Activated B cell treated with CpG ODN at 0.5 μM for 24 hours (primary cell): Measurements from ENCODE around the gene SHANK1. TPM values are rescaled to one million over a fixed set of nuclear protein-coding genes. Genes with fewer than 3 reads are reported as not detected.

Source experiments
- ATAC-seq: fragments of 200-7000 bp; cut with Tn5 transposase; one replicate; pipeline ENCODE4 v1.10.0; 2021; ENCODE audit warnings: low read depth, mild to moderate bottlenecking, moderate library complexity
- CTCF ChIA-PET: fragments of 350-600 bp; sonication (Branson Sonifier 250); formaldehyde crosslinking; loops from one replicate; lab custom pipeline; 2021; ENCODE audit warnings: antibody characterized with exemption; lab: Charles Lee
- POLR2A ChIA-PET: fragments of 350-600 bp; sonication (Branson Sonifier 250); formaldehyde crosslinking; loops from one replicate; lab custom pipeline; 2021; ENCODE audit warnings: antibody characterized with exemption; lab: Charles Lee
- DNase-seq: peaks from one replicate; pipeline ENCODE4 v3.0.0; 2022
- H3K27ac Mint-ChIP-seq: one replicate; pipeline ENCODE4 v1.8.0; 2020; ENCODE audit warnings: mixed read lengths
- H3K27me3 Mint-ChIP-seq: one replicate; pipeline ENCODE4 v1.8.0; 2021; ENCODE audit warnings: mixed read lengths
- H3K36me3 Mint-ChIP-seq: one replicate; pipeline ENCODE4 v1.8.0; 2021; ENCODE audit warnings: low read depth, mixed read lengths
- H3K4me1 Mint-ChIP-seq: one replicate; pipeline ENCODE4 v1.8.0; 2021; ENCODE audit warnings: mixed read lengths
- H3K4me3 Mint-ChIP-seq: one replicate; pipeline ENCODE4 v1.8.0; 2020; ENCODE audit warnings: mild to moderate bottlenecking, mixed read lengths
- H3K9me3 Mint-ChIP-seq: one replicate; pipeline ENCODE4 v1.8.0; 2020; ENCODE audit warnings: mixed read lengths
- CTCF ChIP-seq: fragments of 200-600 bp; IDR thresholded peaks from one replicate; pipeline ENCODE4 v1.8.0; 2022; ENCODE audit warnings: antibody characterized with exemption, mild to moderate bottlenecking
- intact Hi-C: fragments of 100-400 bp; cut with micrococcal nuclease; formaldehyde crosslinking; loops from one replicate; pipeline ENCODE4 v1.15.1; 2024
- total RNA-seq: library from RNA; stranded (reverse); gene quantifications from 2 replicates; pipeline ENCODE4 v1.2.3, GENCODE V29; 2022

Gene SHANK1
- total RNA-seq, 1 donor from 2014 or later: not detected

GRCh38 chr19:50667177-50667758 lies 52.3 kb downstream of the SHANK1 start:
- H3K4me1 Mint-ChIP-seq: peaks cover 2% of the 10 kb centered on the region
- H3K36me3 Mint-ChIP-seq: no peaks in the 10 kb centered on the region
- POLR2A ChIA-PET: no interaction called here
- no peak for TF ChIP-seq CTCF
- H3K4me3 Mint-ChIP-seq: no peak overlapping the region
- H3K27me3 Mint-ChIP-seq: peaks cover 37% of the 10 kb centered on the region
- H3K27ac Mint-ChIP-seq: no peak overlapping the region
- intact Hi-C loops: no loop called here
- no peaks in the 10 kb centered on the region for H3K9me3 Mint-ChIP-seq
- CTCF ChIA-PET: no interaction called here
- ATAC-seq: no peak
- no peak for DNase-seq

GRCh38 chr19:50666346-50667176 lies 53.0 kb downstream of the SHANK1 start:
- no peak for TF ChIP-seq CTCF
- H3K27ac Mint-ChIP-seq: no peak overlapping the region
- no peak for DNase-seq
- no peak for ATAC-seq
- ChIA-PET CTCF (no interaction called here), POLR2A (no interaction called here)
- H3K36me3 Mint-ChIP-seq: no peaks in the 10 kb centered on the region
- peaks cover 31% of the 10 kb centered on the region for H3K27me3 Mint-ChIP-seq
- intact Hi-C loops: no loop called here
- H3K4me3 Mint-ChIP-seq: no peak overlapping the region
- no peaks in the 10 kb centered on the region for H3K9me3 Mint-ChIP-seq
- peaks cover 2% of the 10 kb centered on the region for H3K4me1 Mint-ChIP-seq

GRCh38 chr19:50664204-50664603 lies 55.4 kb downstream of the SHANK1 start:
- peaks cover 7% of the 10 kb centered on the region for H3K4me1 Mint-ChIP-seq
- ChIA-PET POLR2A (no interaction called here), CTCF (no interaction called here)
- no peak overlapping the region for H3K27ac Mint-ChIP-seq
- peaks cover 27% of the 10 kb centered on the region for H3K27me3 Mint-ChIP-seq
- no peaks in the 10 kb centered on the region for H3K36me3 Mint-ChIP-seq
- TF ChIP-seq CTCF: no peak
- H3K4me3 Mint-ChIP-seq: no peak overlapping the region
- H3K9me3 Mint-ChIP-seq: no peaks in the 10 kb centered on the region
- no peak for DNase-seq
- intact Hi-C loops: no loop called here
- no peak for ATAC-seq

GRCh38 chr19:50663482-50663790 lies 56.2 kb downstream of the SHANK1 start:
- H3K27me3 Mint-ChIP-seq: peaks cover 25% of the 10 kb centered on the region
- no peak overlapping the region for H3K27ac Mint-ChIP-seq
- no peaks in the 10 kb centered on the region for H3K36me3 Mint-ChIP-seq
- CTCF ChIA-PET: no interaction called here
- H3K4me3 Mint-ChIP-seq: no peak overlapping the region
- ATAC-seq (no peak), DNase-seq (no peak)
- intact Hi-C loops: no loop called here
- TF ChIP-seq CTCF: no peak
- H3K4me1 Mint-ChIP-seq: peaks cover 13% of the 10 kb centered on the region
- POLR2A ChIA-PET: no interaction called here
- H3K9me3 Mint-ChIP-seq: no peaks in the 10 kb centered on the region

GRCh38 chr19:50662651-50663481 lies 56.7 kb downstream of the SHANK1 start:
- Mint-ChIP-seq H3K36me3 (no peaks in the 10 kb centered on the region), H3K9me3 (no peaks in the 10 kb centered on the region), H3K27ac (no peak overlapping the region), H3K4me1 (peaks cover 18% of the 10 kb centered on the region), H3K4me3 (no peak overlapping the region), H3K27me3 (peaks cover 31% of the 10 kb centered on the region)
- intact Hi-C loops: no loop called here
- no peak for TF ChIP-seq CTCF
- DNase-seq (no peak), ATAC-seq (no peak)
- POLR2A ChIA-PET: no interaction called here
- CTCF ChIA-PET: no interaction called here
